HG02610 (cell line): Measurements from ENCODE around the gene TLE3.

Experiments used
- ATAC-seq: cut with Tn5 transposase; IDR thresholded peaks from one replicate; pipeline ENCODE4 v1.9.1; 2021; ENCODE audit warnings: mild to moderate bottlenecking, moderate library complexity; ENCODE audit not compliant: unreplicated experiment

The TLE3 gene

DNA sequence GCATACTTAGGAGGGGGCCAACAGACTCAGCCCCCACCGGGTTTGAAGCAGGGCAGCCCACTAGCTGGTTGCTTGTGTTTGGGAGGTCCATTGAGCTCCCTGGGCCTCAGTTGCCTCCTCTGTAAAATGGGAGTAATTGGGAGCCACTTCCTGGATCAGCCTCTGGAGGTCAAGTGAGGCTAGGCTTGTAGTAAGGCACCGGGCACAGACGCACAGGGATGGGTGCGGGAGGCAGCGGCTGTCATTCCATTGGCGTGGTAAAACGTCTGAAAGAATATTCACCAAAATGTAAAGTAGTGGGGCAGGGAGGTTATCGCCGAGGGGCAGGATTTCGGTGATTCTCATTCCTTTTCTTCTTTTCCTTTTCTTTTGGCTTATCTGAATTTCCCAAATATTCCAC lies 64.6 kb downstream of the TLE3 start:
- ATAC-seq = no peak

DNA sequence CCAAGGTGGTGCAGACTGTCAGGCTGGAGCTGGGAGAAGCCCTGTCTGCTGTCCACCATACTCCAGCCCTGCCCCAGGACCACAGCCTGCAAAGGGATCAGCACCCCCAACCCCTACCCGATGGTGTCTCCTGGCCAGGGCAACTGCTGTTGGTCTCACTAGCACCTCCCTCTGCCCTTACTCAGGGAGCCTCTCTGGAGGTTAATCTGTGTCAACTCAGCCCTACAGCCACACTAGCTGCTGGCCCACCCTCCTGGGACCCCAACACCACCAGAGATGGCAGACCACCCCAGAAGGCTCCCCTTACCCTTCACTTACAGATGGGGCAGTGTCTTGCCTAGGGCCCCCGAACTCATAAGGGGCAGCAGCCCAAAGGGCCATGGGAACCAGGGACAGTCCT lies 65.2 kb downstream of the TLE3 start:
- no peak for ATAC-seq

DNA sequence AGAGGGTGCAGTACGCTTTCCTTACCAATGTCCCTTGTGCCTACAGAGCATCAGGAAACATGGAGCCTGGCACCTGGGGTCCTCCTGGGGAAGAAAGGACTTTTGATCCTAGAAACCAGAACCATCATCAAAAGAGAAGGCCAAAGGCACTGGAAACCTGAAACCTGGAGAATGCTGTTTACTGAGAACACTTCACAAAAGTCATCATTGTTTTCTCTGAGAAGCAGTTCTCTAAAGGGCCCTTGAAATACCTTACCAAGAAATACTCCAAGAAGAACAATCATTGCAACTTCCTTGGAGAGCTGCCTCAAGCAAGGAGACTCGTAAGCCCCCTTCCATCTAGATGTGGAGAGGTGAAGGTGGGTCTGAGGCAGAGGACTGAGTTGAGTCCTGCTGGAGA lies 66.0 kb downstream of the TLE3 start:
- no peak for ATAC-seq

DNA sequence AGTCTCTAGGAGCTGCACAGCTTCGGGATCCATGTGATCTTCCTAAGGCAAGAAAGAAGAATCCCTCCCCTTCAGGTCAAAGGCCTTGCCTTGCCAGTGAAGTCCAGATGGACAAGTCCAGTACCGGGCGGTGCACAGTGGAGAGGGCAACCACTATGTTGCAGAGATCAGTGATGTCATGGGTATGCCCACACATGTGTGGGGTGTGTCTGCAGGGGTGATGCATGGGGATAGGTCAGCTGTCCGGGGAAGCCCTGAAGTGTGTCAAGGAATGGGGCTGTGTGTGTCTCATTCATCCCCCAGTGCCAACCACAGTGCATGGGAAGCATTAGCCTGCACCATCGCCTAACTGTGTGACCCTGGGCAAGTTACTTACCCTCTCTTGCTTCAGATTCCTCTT lies 66.5 kb downstream of the TLE3 start:
- no peak for ATAC-seq

DNA sequence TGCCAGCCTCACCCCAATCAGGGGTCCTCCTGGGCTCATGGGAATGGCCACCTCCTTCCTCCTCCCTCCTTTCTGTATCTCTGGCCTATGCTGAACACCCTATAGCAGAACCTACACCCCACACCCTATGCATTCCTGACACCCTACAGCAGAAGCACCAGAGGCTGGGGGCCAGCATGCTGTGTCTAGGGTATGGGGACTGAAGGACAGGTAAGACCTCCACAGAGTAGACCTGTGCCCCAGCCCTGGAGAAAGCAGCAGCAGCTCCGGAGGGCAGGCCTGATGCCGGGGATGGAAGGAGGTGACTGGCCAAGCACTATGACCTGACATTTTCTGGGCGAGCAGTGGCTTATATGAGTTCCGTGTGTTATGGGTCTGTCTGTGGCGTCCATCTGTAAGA lies 66.9 kb downstream of the TLE3 start:
- no peak for ATAC-seq

DNA sequence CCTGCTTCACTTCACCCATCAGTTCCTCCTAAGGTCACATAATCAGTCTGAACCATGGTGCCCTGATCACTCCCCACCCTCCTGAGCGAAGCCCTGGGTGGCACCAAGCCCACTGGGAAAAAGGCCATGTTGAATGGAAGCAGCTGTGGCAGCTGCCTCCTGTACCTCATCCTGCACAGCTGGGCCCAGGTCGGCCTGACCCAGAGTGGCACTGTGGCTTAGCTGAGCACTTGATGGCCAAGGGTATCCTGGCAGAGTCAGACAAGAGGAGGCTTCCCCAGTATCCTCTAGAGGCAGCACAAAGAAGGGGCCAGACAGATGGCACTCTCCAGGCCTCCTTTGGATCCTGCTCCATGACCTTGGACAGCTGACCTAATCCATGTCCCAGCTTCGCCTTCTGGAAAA lies 68.4 kb downstream of the TLE3 start:
- no peak for ATAC-seq

DNA sequence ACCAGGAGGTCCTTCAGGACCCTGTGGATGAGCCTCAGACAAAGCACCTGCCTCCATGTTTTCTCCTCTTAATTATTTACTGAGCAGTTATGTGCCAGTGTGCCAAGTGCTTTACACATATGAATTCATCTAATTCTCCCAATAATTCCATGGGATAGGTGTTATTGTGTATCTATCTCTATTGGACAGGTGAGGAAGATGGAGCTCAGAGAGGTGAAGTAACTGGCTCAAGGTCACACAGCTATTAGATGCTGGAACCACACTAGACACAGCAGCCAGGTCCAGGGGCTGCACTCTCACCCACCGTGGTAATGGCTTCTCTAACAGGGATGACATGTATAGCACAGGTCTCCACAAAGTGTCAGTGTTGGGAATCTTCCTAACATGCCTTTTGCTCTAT lies 70.2 kb downstream of the TLE3 start:
- no peak for ATAC-seq

DNA sequence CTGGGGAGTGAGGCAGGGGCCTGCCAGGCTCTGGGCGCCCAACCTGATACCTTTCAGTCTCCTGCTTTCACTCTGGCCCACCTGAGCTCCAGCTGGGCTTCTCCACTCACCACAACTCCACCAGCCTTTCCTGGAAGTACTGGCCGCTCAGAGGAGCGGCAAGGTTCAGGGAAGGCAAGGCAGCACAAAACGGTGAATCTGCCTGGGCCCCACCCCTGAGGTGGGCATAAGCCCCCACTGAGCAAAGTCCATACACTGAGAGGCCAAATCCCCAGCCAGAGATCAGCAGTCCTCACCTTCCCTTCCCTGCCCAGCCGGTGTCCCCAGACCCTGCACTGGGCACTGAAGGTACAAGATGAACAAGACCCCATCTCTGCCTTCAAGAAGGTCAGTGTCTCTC lies 70.7 kb downstream of the TLE3 start:
- no peak for ATAC-seq

DNA sequence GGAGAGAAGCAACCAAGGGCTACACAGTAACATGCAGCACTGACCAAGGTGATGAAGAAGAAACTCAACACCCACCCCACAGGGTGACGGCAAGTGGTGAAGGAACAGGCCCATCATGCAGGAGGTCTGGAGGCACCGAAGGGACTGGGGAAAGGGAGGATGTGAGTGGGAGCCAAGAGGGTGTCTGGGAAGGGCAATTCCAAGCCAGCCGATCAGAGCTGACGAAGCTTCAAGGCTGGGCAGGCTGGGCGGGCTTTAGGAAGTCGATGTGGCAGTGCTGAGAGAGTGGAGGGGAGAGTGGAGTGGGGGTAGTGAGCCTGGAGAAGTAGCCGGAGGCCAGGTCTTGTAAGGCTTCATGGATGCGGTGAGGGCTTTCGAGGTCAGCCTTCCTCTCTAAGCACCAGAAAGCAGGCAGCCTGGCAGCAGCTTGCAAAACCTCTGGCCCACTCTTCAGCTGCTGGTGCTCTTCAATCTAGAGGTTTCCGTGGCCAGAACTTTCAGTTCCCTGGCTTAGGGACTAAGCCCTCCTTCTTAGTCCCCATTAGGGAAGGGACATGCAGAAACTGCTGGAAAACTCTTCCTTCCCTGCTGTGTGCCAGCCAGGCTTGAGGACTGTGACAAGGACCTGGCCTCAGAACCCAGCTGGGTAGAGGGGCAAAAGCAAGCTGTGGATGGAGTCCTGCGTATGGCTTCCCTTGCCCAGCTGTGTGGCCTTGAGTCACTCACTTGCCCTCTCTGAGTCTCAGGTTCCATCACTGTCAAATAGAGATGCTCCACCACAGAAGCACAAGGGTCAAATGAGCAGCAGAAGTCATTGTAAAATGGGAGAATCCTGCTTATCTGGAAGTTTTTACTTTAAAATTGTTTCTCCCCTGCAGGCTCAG lies 72.1 kb downstream of the TLE3 start:
- no peak for ATAC-seq

DNA sequence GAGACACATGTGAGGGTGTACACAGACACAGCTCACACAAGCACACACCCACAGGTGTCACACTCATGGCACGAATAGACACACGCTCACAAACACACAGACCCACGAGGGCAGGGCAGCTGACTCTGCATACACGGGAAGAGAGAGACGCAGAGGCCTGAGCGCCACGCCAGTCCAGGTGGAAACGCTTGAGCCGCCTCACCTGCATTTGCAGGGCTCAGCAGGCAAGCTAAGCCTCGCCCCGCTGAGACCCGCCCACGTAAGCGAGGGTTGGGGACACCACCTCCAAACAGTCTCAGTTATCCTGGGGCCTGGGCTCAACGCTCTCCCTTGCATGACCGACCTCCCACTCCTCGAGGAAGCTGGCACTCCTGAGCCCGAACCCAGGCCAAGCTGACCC lies 73.2 kb downstream of the TLE3 start:
- no peak for ATAC-seq

DNA sequence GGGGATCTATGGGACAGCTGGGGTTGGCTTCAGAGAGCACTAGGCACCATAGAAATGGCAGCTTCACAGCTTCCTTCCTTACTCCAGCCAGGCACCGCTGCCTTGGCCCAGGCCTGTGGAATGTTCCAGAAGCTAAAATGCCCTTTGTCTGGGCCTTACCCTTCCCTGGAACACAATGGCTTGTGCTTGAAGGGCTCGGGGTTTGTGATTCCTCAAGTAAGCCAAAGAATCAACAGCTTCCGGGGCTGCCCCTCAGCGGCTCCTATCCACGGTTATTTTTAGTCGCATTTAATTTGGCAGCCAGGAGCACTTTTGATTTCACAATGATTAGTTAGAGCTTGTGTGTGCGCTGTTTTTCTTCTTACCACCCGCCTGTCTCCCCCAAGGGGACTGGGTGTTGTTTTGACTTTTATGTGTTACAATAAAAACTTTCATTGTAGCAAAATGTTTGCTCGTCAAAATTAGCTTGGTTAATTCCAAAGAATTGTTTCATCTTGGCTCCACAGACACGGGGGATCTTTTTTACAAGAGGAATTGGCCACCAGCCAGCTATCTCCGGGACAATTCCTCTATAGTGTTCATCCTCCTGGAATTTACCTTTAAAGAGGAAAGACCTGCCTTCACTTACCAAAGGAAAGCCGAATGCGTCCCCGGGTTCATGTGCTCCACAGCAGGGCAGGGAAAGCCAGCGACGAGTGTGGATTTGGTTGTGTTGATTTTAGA lies 73.8 kb downstream of the TLE3 start:
- ATAC-seq = no peak

DNA sequence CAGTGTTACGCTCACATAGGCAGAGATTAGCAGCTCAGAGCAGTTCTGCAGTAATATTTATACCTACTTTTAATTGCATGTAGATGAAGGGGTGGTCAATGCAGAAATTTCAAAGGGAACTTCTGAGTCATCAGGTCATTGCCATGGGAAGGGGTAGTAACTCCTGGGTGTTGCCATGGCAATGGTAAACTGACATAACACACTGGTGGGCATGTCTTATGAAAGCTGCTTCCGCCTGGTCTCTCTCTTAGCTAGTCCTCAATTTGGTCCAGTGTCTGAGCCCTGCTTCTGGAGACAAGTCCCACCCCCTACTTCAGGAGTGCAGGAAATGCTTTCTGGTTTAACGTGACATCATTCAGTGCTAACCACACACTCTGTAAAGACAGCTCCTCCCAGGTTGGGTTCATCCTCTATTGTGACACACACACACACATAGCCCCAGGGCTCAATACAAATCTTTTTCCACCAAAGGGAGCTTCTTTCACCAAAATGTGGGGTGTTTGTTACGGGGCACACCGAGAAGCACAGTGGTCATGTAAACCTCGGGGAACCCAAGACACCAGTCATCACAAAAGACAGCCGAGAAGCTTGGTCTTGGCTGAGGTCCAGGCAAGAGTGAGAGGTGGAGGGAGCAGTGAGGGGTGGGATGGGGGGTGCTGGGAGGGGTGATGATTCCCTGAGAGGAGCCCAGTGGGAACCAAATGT lies 74.5 kb downstream of the TLE3 start:
- ATAC-seq = peak; percentile 78

DNA sequence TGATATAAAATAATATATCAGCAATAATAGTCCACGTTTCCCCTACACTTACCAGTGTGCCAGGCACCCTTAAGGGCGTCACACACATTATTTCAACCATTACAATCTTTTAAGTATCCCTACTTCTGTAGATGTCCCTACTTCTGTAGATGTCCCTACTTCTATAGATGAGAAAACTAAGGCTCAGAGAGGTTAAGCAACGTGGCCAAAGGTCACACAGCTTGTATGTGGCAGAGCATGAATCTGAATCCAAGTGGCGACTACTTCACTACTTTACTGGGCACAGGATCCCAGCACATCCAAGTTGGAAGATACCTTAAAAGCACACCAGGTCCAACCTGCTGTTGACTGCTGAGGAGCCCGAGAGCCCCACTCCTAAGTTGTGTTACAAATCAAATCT lies 77.5 kb downstream of the TLE3 start:
- ATAC-seq = no peak

DNA sequence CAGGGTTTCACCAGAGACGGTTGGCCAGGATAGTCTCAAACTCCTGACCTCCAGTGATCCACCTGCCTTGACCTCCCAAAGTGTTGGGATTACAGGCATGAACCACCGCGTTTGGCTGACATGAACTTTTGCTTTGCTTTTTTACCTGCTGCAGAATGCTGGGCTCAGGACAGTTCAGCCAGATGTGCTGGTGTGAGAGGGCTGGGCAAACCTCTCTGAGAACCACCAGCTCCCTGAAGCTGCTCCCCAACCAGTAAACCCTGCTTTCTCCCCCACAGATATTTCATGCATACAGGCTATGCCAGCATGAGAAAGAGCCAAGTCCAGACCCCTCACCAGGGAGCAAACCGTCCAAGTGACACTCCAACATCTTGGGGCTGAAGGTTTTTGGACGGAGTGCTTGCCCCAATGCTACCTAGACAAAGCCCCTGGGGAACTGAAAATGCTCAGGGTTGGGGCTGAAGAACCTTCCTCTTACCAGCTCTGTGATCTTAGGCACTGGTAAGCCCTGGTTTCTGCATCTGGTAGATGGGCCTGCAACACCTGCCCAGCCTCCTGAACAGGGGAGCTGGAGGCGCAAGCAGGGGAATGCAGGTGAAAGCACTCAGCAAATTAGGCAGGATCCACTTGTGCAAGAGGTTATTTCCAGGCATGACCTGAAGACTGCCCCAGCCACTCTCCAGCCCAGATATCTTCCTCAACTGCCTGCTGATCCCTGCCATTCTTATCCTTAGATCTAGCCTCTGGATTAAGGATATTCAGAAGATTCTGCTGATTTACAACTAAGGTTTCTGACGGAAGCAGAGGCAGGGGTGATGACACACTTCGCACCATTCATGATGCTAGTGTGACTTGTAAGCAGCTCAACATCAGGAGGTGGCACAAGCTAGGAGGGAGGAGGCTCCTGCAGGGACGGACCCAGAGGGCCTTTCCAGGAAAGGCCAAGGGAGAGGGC lies 78.8 kb downstream of the TLE3 start:
- no peak for ATAC-seq

DNA sequence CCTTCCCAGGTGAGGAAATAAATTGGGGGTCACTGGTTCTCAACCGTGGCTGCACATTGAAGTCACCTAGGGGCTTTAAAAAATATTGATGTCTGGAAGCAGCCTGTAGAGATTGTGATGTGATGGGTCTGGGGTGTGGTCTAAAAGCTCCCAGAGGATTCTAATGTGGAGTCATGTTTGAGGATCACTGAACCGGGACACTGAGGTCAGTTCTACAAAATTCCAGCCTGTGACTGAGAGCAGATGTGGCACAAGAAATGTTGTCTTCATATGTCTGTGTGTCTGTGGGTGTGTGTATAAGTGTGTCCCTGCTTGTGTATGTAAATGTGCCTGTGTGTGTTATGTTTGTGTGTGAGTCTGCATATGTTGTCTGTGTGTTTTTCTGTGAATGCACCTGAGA lies 79.9 kb downstream of the TLE3 start:
- ATAC-seq = no peak

DNA sequence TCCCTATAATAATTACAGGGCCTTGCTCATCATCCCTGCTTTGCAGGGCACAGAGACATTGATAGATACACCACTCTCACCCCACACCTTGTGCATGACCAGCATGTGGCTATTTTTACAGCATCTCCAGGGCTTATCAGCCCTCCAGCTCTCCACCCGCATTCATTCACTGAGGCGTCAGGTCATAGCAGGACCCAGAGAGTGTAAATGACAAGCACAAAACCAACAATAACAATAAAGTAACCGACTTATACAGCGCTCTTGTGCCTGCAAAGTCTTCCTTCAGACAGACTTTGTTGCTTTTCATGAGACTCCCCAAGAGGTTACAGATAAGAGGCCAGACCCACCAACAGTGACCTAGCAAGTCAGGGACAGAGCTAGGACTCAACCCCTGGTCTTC lies 80.7 kb downstream of the TLE3 start:
- no peak for ATAC-seq

DNA sequence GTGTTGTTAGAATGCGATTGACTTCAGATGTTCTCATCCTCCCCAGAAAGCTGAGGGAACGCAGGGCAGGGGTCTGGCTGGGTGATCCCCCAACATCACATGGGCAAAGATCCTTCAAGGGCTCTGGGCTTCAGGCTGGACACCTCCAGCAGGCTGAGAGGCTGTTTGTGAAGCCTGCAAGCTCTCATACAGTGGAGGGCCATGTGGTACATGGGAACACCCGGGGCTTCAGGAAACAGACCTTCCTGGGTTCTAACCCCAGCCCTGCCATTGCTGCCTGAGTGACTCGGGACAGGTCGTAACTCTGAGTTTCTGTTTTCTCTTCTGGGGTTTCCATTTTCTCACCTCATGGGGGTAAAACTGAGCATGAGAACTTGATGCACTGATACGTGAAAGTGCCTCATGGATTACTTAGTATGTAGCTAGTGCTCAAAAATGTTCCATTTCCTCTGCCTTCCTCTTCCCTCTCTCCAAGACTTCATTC lies 81.2 kb downstream of the TLE3 start:
- peak; percentile 28 for ATAC-seq

DNA sequence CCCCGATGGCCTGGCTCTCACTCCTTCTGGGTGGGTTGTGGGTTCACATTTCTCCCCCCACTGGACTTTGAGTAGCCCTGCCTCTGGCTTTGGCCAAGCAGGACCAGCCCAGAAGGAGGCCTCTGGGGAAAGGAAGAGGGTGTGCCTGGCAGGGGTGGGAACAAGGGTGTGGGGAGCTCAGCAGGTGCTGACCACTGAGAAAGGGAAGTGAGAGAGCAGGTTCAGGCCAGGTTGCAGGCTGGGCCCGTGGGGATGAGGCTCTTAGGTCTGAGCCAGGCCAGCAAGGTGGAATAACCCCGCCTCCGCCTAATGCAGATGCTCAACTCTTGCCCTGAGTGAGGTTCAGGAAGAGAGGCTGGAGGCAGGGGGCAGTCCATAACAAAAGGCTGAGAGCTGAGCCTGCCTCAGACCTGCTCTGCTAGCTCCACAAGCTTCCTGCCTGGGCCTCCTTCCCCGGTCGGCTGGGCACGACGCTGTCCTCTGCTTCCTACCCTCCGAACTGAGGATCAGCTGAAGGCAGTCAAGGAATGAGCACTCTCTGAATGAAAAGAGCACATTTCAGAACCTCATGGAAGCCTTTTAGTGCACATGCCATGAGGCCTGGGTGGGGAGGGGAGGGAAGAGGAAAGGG lies 82.7 kb downstream of the TLE3 start:
- ATAC-seq = peak; percentile 68

DNA sequence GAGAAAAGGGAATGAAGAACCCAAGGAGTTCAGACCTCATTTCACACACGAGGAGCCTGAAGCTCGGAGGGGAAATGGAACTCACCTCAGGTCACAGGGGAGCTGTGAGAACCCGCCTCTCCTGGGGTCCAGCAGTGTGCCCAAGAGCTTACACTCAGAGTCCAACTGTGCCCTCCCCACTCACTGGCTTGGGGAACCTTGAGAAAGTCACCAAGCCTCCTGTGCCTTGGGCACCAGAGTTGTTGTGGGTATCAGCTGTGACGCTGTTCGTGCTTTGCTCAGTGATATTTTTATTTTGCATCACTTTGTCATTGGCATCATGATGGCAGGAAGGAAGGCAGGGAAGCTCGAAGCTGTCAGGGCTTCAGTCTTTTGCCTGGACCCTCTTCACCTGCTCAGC lies 83.4 kb downstream of the TLE3 start:
- no peak for ATAC-seq
